Transverse colon (tissue), 4 donors: Measurements from ENCODE around the gene PLBD2. TPM values are rescaled to one million over a fixed set of nuclear protein-coding genes. Genes with fewer than 3 reads are reported as not detected.
"Not testable (repeated sequence)": the region's sequence is repeated elsewhere in the genome, so short reads cannot be mapped to it uniquely, and the experiment has no call there.

ENCODE experiments used
- DNase-seq: peaks from one replicate; pipeline ENCODE4 v3.0.0-alpha.2; 2019
- H3K27ac ChIP-seq, 4 donors: fragments of 200-600 bp; sonication (generic); 2 replicates each; pipeline ENCODE4 v1.5.1; 2016 to 2018; ENCODE audit warnings: inconsistent platforms in 4 of 4
- H3K27me3 ChIP-seq: fragments of 200-600 bp; sonication (generic); 2 replicates; pipeline ENCODE4 v1.5.1; 2017; ENCODE audit warnings: inconsistent platforms
- H3K36me3 ChIP-seq, 4 donors: fragments of 200-600 bp; sonication (generic); 2 replicates each; pipeline ENCODE4 v1.5.1; 2017 to 2019; ENCODE audit warnings: inconsistent platforms in 4 of 4
- H3K4me1 ChIP-seq, 4 donors: fragments of 200-600 bp; sonication (generic); 2 replicates each; pipeline ENCODE4 v1.5.1; 2017 to 2020; ENCODE audit warnings: inconsistent platforms in 4 of 4
- H3K4me3 ChIP-seq, 4 donors: fragments of 200-600 bp; sonication (generic); 1 replicate in 1 of 4; 2 replicates in 3 of 4; pipeline versions ENCODE4 v1.5.1 to v1.6.1; 2017 to 2019; ENCODE audit warnings: inconsistent platforms in 4 of 4
- H3K9me3 ChIP-seq, 2 donors: fragments of 200-600 bp; sonication (generic); 2 replicates each; pipeline ENCODE4 v1.5.1; 2017 to 2019; ENCODE audit warnings: inconsistent platforms in 2 of 2
- EP300 ChIP-seq: sonication (generic); formaldehyde crosslinking; IDR thresholded peaks from one replicate; pipeline ENCODE4 v1.6.1; 2017; ENCODE audit warnings: antibody characterized with exemption, low read depth
- POLR2A ChIP-seq: fragments of 450-650 bp; IDR thresholded peaks from one replicate; pipeline ENCODE4 v1.6.1; 2016; ENCODE audit warnings: antibody characterized with exemption, mild to moderate bottlenecking, moderate library complexity
- POLR2AphosphoS5 ChIP-seq, 3 donors: sonication (generic); formaldehyde crosslinking; IDR thresholded peaks; one replicate each; pipeline ENCODE4 v1.6.1; 2016; ENCODE audit warnings: antibody characterized with exemption in 3 of 3
- WGBS, 2 donors: methylation state at CpG; one replicate each; pipeline ENCODE4 v1.1.5; 2018; ENCODE audit warnings: low coverage in 1 of 2; 5-methylcytosine and 5-hydroxymethylcytosine counted together
- in situ Hi-C, 4 donors: fragments of 200-750 bp; cut with MboI; loops; one replicate each; pipeline versions ENCODE4 v1.15.0 to v1.15.1; 2017; ENCODE audit warnings: low sequenced_read_pairs in 3 of 4, low pct_ligation_motif_present in 1 of 4, low pct_unique_long_range_greater_than_20kb in 1 of 4
- intact Hi-C: fragments of 100-400 bp; cut with DNase I; formaldehyde crosslinking; loops from one replicate; pipeline ENCODE4 v1.15.1; 2023; ENCODE audit warnings: low total_unique reads
- total RNA-seq, 4 donors: library from RNA; depleted of rRNA; stranded (reverse); fragments of >200 nt; gene quantifications; one replicate each; pipeline ENCODE4 v1.1.0, GENCODE V29; 2016
- TF ChIP-seq, protein P1 (sequence below), 5 experiments: fragments of 200-600 bp in 3 of 5; fragments of 450-650 bp in 2 of 5; sonication (generic) in 3 of 5; IDR thresholded peaks; 1 replicate in 2 of 5; 2 replicates in 3 of 5; pipeline ENCODE4 v1.5.1; 2016 to 2017; ENCODE audit warnings: antibody characterized with exemption in 5 of 5, inconsistent platforms in 3 of 5, mild to moderate bottlenecking in 2 of 5, moderate library complexity in 1 of 5

PLBD2 gene
- total RNA-seq, 4 donors from 2014 or later = 12.3 to 27.5 (median 19.0) TPM

DNA sequence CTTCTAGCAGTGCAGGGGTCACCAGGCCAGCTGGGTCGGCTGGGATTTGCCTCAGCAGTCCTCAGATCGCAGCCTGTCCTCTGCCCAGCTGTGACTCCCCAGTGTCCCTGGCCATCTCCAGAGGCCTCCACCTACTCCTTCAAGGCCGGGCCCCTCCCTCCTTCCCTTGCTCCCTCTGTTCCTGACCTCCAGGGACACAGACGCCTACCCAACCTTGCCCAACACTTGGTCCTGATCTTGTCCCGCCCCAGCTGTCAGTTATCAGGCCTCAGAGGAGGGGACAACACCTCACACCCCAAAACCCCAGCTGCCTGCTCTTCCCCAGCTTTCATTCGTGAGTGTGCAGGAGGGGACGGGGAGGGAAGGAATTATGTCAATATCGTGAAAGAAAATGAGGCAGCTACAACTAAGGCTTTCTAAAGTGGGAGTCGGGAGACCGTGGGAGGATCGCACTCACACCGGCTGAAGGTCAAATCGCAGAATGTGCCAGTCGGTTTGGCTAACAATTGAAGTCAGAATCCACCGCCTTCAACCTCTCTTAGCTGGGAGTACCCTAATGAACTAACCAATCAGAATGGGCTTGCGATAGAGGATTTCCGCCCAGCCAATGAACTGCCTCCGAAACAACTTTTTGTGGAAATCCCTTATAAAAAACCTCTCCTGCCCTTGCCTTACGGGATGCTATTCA lies 9.4 kb upstream of the PLBD2 start:
- Histone ChIP-seq H3K27ac (no peak overlapping the region), H3K4me3 (no peak overlapping the region), H3K4me1 (no peaks in the 10 kb centered on the region), H3K36me3 (no peaks in the 10 kb centered on the region), H3K9me3 (no peaks in the 10 kb centered on the region), H3K27me3 (no peaks in the 10 kb centered on the region)
- 71 to 79% methylated on average over 7 to 19 of the region's 19 CpGs for WGBS, 2 donors
- in situ Hi-C loops = loop anchor here in 1 of 4 donors (25.0 kb wide), 1 partner anchor 162 kb away; the partner anchor contains the start of genes DDX54 and RITA1
- intact Hi-C loops = no loop called here
- TF ChIP-seq POLR2A = no peak
- TF ChIP-seq, protein P1, sequence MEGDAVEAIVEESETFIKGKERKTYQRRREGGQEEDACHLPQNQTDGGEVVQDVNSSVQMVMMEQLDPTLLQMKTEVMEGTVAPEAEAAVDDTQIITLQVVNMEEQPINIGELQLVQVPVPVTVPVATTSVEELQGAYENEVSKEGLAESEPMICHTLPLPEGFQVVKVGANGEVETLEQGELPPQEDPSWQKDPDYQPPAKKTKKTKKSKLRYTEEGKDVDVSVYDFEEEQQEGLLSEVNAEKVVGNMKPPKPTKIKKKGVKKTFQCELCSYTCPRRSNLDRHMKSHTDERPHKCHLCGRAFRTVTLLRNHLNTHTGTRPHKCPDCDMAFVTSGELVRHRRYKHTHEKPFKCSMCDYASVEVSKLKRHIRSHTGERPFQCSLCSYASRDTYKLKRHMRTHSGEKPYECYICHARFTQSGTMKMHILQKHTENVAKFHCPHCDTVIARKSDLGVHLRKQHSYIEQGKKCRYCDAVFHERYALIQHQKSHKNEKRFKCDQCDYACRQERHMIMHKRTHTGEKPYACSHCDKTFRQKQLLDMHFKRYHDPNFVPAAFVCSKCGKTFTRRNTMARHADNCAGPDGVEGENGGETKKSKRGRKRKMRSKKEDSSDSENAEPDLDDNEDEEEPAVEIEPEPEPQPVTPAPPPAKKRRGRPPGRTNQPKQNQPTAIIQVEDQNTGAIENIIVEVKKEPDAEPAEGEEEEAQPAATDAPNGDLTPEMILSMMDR (IDR thresholded peaks at IDR 0.05) = no peak
- TF ChIP-seq EP300 = no peak
- TF ChIP-seq POLR2AphosphoS5 (IDR thresholded peaks at IDR 0.05) = no peak
- no peak for DNase-seq

DNA sequence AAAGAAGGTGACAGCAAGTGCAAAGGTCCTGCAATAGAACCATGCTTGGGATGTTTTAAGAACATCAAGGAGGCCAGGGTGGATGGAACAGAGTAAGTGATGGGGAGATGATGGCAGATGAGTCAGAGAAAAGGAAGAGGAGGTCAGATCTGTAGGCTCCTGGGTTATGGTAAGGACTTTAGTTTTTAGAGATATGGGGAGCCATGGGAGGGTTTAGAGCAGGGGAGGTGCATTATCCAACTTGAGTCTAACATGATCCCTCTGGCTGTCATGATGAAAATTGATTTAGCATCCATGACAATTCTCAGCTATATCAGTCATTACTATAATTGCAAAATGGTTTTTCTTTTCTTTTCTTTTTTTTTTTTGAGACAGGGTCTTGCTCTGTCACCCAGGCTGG lies 7.3 kb upstream of the PLBD2 start:
- intact Hi-C loops = no loop called here
- H3K9me3 ChIP-seq = no peaks in the 10 kb centered on the region
- DNase-seq = no peak
- H3K36me3 ChIP-seq = no peaks in the 10 kb centered on the region
- in situ Hi-C loops = no loop called here
- no peak for TF ChIP-seq EP300
- TF ChIP-seq POLR2A = no peak
- TF ChIP-seq, protein P1 (IDR thresholded peaks at IDR 0.05) = no peak
- TF ChIP-seq POLR2AphosphoS5 (IDR thresholded peaks at IDR 0.05) = no peak
- H3K27me3 ChIP-seq = no peaks in the 10 kb centered on the region
- no peaks in the 10 kb centered on the region for H3K4me1 ChIP-seq
- H3K27ac ChIP-seq = no peak overlapping the region
- no peak overlapping the region for H3K4me3 ChIP-seq

DNA sequence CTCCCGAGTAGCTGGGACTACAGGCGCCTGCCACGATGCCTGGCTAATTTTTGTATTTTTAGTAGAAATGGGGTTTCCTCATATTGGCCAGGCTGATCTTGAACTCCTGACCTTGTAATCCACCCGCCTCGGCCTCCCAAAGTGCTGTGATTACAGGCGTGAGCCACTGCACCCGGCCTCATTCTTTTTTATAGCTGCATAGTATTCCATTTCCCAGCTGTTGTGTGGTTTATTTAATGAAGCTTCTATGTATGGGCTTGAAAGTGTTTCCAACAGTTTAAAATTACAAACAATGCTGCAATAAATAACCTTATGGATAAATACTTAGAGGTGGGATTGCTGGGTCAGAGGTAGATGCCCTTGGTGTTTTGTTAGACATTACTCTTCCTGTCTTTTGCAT lies 4.2 kb upstream of the PLBD2 start:
- intact Hi-C loops, in situ Hi-C loops, DNase-seq, H3K4me3 ChIP-seq, H3K36me3 ChIP-seq, H3K27ac ChIP-seq, H3K27me3 ChIP-seq, H3K9me3 ChIP-seq: not testable (repeated sequence)
- WGBS, 2 donors = 92% methylated on average over 7 of the region's 7 CpGs; no CpG with 5 or more reads in 1 of the 2 donors
- H3K4me1 ChIP-seq = peaks cover 0 to 15% (median 7%) of the 10 kb centered on the region in 4 donors

DNA sequence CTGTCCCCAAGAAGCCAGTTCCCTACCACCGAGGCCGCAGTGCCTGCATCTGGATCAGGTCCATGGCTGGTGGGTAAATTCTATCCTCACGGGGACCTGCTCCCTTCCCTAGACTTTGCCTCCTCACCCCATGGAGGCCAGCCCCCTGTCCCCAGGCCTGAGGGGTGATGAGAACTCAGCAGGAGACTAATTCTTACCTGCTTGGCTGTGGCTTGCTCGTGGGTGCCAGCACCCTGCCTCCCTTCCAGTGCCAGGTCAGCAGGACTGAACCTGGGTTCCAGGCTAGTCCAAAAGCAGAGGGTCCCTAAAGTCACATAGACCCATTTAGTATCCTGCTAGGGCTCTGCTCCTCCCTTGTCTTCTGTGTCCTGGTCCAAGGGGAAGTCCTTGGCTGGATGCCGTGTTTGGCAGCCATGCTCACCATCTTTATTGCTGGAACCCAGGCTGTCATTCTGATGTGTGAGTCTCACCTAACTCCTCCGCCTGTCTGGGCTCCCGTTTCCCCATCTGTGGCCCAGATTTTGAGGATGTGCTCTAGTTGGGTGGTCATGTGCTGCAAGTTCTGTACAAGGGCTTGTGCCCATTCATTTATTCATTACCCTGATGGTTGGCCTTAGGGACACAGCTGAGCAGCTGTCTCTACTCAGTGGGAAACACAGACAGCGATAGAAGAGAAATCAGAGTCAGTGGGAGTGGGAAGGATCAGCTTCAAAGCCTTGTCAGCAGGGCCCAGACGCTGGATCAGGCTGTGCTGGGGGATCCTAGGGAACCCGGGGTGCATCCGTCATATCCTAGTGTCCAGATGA lies 949 bp downstream of the PLBD2 start:
- Histone ChIP-seq H3K27me3 (no peaks in the 10 kb centered on the region), H3K36me3 (no peaks in the 10 kb centered on the region), H3K27ac (peak overlapping the region; percentile 81 to 88 (median 85)), H3K4me1 (peaks cover 0 to 22% (median 16%) of the 10 kb centered on the region in 4 donors), H3K4me3 (peak overlapping the region; percentile 68 to 87 (median 84)), H3K9me3 (no peaks in the 10 kb centered on the region)
- peak; percentile 20 for DNase-seq
- TF ChIP-seq POLR2AphosphoS5 (IDR thresholded peaks at IDR 0.05) (no peak), POLR2A (no peak)
- in situ Hi-C loops (no loop called here), intact Hi-C loops (no loop called here)
- WGBS, 2 donors = 46% methylated on average over 11 of the region's 11 CpGs; no CpG with 5 or more reads in 1 of the 2 donors
